Measurements from ENCODE around the gene LCMT1. TPM values are rescaled to one million over a fixed set of nuclear protein-coding genes. Genes with fewer than 3 reads are reported as not detected.

The LCMT1 gene
- polyA plus RNA-seq, 2 of the 4 experiments (the other 2 are of a cell fraction) = 36.4 to 47.6 TPM

DNA sequence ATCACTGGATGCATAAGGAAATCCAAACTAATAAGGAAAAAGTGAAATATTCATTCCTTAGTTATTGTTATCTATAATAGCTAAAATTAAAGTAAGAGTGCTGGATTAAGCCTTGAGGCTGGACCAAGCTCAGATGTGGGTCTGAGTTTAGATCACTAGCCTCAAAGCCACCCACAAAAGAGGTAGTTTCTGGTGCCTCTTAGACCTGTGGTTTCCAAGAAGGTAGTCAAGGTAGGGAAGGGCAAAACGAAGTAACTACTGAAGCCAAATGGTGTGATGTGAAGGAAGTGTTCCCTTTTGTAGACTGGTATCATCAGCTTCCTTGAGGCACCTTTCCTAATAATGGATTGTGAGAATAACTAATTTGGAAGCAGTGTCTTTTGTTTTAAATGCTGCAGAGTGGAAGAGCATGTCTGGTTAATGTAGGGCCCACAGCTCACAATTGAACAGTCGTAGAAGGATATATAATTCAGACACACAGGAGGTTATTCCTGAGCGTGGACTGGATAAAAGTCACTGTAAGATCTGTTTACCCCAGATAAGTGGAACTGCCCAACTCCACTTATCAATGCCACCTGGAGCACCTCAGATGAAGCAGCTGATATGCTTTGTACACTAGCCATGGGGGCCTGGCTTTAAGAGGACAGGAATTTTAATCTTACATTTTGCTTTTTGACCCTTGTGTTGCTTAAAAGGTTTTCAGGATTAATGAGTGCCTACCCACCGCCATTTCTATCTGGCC, 31.7 kb upstream of the LCMT1 start:
- FAIRE-seq (no peak), DNase-seq (ENCODE audit: low read depth in 1 of 2, low spot score in 1 of 2) (no peak), ATAC-seq (no peak)
- H3K4me2 ChIP-seq = no peak overlapping the region
- 57% methylated on average over 4 of the region's 4 CpGs for WGBS (ENCODE audit: missing lambda C conversion rate)
- CTCF ChIA-PET = interaction anchor here (0.6 to 1.9 kb wide), 3 partner anchors 9 to 146 kb away, joined by 3 to 5 read pairs (median 3); no protein-coding TSS in a partner anchor
- H3K4me1 ChIP-seq = no peaks in the 10 kb centered on the region
- H3K4me3 ChIP-seq = no peak overlapping the region
- H3K9me3 ChIP-seq = no peaks in the 10 kb centered on the region
- POLR2A ChIA-PET = interaction anchor here (1.5 kb wide), 1 partner anchor 13 kb away, joined by 5 read pairs; no protein-coding TSS in a partner anchor
- no peak overlapping the region for H3K27ac ChIP-seq
- no peak for TF ChIP-seq PBX3 (IDR thresholded peaks at IDR 0.05)
- TF ChIP-seq ZSCAN20 (CRISPR knock-in tag; IDR thresholded peaks at IDR 0.05) = no peak
- TF ChIP-seq EHF (CRISPR knock-in tag; IDR thresholded peaks at IDR 0.05) = no peak
- no peak for TF ChIP-seq RCOR1 (IDR thresholded peaks at IDR 0.05; ENCODE audit: low read depth, low read length)
- TF ChIP-seq, protein P1, sequence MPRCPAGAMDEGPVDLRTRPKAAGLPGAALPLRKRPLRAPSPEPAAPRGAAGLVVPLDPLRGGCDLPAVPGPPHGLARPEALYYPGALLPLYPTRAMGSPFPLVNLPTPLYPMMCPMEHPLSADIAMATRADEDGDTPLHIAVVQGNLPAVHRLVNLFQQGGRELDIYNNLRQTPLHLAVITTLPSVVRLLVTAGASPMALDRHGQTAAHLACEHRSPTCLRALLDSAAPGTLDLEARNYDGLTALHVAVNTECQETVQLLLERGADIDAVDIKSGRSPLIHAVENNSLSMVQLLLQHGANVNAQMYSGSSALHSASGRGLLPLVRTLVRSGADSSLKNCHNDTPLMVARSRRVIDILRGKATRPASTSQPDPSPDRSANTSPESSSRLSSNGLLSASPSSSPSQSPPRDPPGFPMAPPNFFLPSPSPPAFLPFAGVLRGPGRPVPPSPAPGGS (IDR thresholded peaks at IDR 0.05) = no peak
- TF ChIP-seq EHMT2 (IDR thresholded peaks at IDR 0.05; ENCODE audit: low read depth) = no peak
- TF ChIP-seq MAFK (IDR thresholded peaks at IDR 0.05; ENCODE audit: partially characterized antibody) = no peak
- TF ChIP-seq, protein P2, sequence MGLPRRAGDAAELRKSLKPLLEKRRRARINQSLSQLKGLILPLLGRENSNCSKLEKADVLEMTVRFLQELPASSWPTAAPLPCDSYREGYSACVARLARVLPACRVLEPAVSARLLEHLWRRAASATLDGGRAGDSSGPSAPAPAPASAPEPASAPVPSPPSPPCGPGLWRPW (IDR thresholded peaks at IDR 0.05) = no peak
- TF ChIP-seq FOXS1 (CRISPR knock-in tag; IDR thresholded peaks at IDR 0.05) = no peak
- TF ChIP-seq MYC (IDR thresholded peaks at IDR 0.05; ENCODE audit: borderline replicate concordance, low read length) = no peak
- no peak for TF ChIP-seq BHLHE40 (IDR thresholded peaks at IDR 0.05; ENCODE audit: low read depth, low read length)
- no peak for TF ChIP-seq HOXA7 (CRISPR knock-in tag; IDR thresholded peaks at IDR 0.05)
- TF ChIP-seq ZNF302 (CRISPR knock-in tag; IDR thresholded peaks at IDR 0.05) = no peak
- TF ChIP-seq RARB (CRISPR knock-in tag; IDR thresholded peaks at IDR 0.05) = no peak

DNA sequence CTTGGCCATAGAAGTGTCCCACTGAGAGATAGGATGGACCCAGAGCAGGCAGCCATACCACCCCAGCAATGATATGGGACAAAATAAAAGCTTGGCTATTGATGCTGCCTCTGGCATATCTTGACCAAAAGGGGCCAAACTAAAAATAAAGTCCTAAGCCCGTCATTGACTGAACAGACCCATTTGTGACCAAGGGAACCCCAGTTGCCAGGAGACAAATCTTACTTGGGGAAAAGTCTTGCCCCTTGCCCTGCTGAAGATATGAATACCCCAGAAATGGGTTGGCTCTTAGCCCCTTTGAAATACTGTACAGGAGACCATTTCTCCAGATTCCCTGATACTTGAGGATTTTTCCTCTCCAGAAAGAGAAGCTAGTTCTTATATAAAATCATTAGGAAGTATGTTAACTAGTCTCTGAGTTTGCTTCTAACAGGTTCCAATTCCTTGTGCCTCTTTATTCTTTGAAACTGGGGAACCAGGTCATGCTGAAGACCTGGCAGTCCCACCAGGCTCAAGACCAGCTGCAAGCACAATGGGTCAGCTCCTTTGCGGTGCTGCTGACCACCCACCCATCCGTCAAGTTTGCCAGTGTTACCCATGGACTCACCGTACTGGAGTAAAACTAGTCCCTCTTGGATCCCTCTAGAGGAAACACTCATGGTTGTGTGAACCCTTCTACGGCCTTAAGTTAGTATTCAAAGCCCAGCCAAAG, 31.0 kb upstream of the LCMT1 start:
- no peak overlapping the region for H3K4me3 ChIP-seq
- no peaks in the 10 kb centered on the region for H3K4me1 ChIP-seq
- no peak for FAIRE-seq
- no peak for TF ChIP-seq PBX3 (IDR thresholded peaks at IDR 0.05)
- no peak for TF ChIP-seq REST (IDR thresholded peaks at IDR 0.05)
- no peak for TF ChIP-seq NPAS2 (CRISPR knock-in tag; IDR thresholded peaks at IDR 0.05; ENCODE audit: borderline replicate concordance)
- no peak for TF ChIP-seq HEYL (CRISPR knock-in tag; IDR thresholded peaks at IDR 0.05)
- CTCF ChIA-PET = interaction anchor here (0.6 to 1.9 kb wide), 2 partner anchors 48 to 145 kb away, joined by 3 to 5 read pairs; no protein-coding TSS in a partner anchor
- DNase-seq (ENCODE audit: low read depth in 1 of 2, low spot score in 1 of 2) = no peak
- no peak overlapping the region for H3K4me2 ChIP-seq
- ATAC-seq = no peak
- H3K27ac ChIP-seq = no peak overlapping the region
- 72% methylated on average over 5 of the region's 5 CpGs for WGBS (ENCODE audit: missing lambda C conversion rate)
- POLR2A ChIA-PET = no interaction called here
- no peaks in the 10 kb centered on the region for H3K9me3 ChIP-seq
